ENCODE data around the gene GMEB2.

Gene GMEB2

GRCh38 chr20:63549679-63550282, 77.1 kb downstream of the GMEB2 start:
- H3K4me1 Mint-ChIP-seq, result peaks cover 52% of the 10 kb centered on the region
- ATAC-seq (no peak), DNase-seq (no peak)
- H3K4me3 Mint-ChIP-seq, result no peak overlapping the region
- H3K27ac Mint-ChIP-seq, result no peak overlapping the region
- no peaks in the 10 kb centered on the region for H3K9me3 Mint-ChIP-seq
- H3K27me3 Mint-ChIP-seq, result peaks cover 38% of the 10 kb centered on the region

GRCh38 chr20:63549019-63549418, 77.9 kb downstream of the GMEB2 start:
- DNase-seq (no peak), ATAC-seq (no peak)
- Mint-ChIP-seq H3K27me3 (peaks cover 38% of the 10 kb centered on the region), H3K27ac (no peak overlapping the region), H3K4me3 (no peak overlapping the region), H3K9me3 (no peaks in the 10 kb centered on the region), H3K4me1 (peaks cover 44% of the 10 kb centered on the region)

- ATAC-seq (no peak), DNase-seq (no peak)
- Mint-ChIP-seq H3K27me3 (peaks cover 38% of the 10 kb centered on the region), H3K9me3 (no peaks in the 10 kb centered on the region), H3K4me3 (no peak overlapping the region), H3K27ac (no peak overlapping the region), H3K4me1 (peaks cover 39% of the 10 kb centered on the region)
These were observed 78.4 kb downstream of the GMEB2 start for GRCh38 chr20:63548542-63548941.

- Mint-ChIP-seq H3K4me1 (peaks cover 36% of the 10 kb centered on the region), H3K4me3 (no peak within 1 kb of the TSS), H3K27ac (no peak within 1 kb of the TSS), H3K9me3 (no peaks in the 10 kb centered on the region), H3K27me3 (peaks cover 38% of the 10 kb centered on the region)
- ATAC-seq (no peak), DNase-seq (no peak)
These were observed 79.0 kb downstream of the GMEB2 start, which contains the start of gene SRMS for GRCh38 chr20:63547725-63548480. SRMS (minus strand) TSS chr20:63547749; CDS start chr20:63547463, 286 bp downstream.

- no peak for DNase-seq
- H3K27ac Mint-ChIP-seq, result no peak overlapping the region
- peaks cover 38% of the 10 kb centered on the region for H3K27me3 Mint-ChIP-seq
- peak; percentile 6 for ATAC-seq
- no peaks in the 10 kb centered on the region for H3K9me3 Mint-ChIP-seq
- no peak overlapping the region for H3K4me3 Mint-ChIP-seq
- peaks cover 28% of the 10 kb centered on the region for H3K4me1 Mint-ChIP-seq
These were observed 79.8 kb downstream of the GMEB2 start for GRCh38 chr20:63546956-63547724.

- peaks cover 24% of the 10 kb centered on the region for H3K4me1 Mint-ChIP-seq
These were observed 80.5 kb downstream of the GMEB2 start for GRCh38 chr20:63546256-63546955.

GRCh38 chr20:63545814-63546213, 81.1 kb downstream of the GMEB2 start:
- Mint-ChIP-seq H3K27me3 (peaks cover 34% of the 10 kb centered on the region), H3K4me1 (peaks cover 24% of the 10 kb centered on the region), H3K9me3 (no peaks in the 10 kb centered on the region), H3K4me3 (no peak overlapping the region), H3K27ac (no peak overlapping the region)
- ATAC-seq (no peak), DNase-seq (no peak)

More at GRCh38 chr20:63546256-63546955, 80.5 kb downstream of the GMEB2 start:
- peaks cover 38% of the 10 kb centered on the region for H3K27me3 Mint-ChIP-seq
- no peak overlapping the region for H3K4me3 Mint-ChIP-seq
- no peak for ATAC-seq
- no peaks in the 10 kb centered on the region for H3K9me3 Mint-ChIP-seq
- DNase-seq, result no peak
- H3K27ac Mint-ChIP-seq, result no peak overlapping the region

GRCh38 chr20:63544958-63545516, 81.9 kb downstream of the GMEB2 start:
- H3K4me3 Mint-ChIP-seq, result no peak overlapping the region
- H3K27ac Mint-ChIP-seq, result no peak overlapping the region
- peaks cover 21% of the 10 kb centered on the region for H3K4me1 Mint-ChIP-seq

GRCh38 chr20:63544241-63544957, 82.5 kb downstream of the GMEB2 start:
- Mint-ChIP-seq H3K27ac (no peak overlapping the region), H3K27me3 (peaks cover 19% of the 10 kb centered on the region), H3K4me1 (peaks cover 15% of the 10 kb centered on the region), H3K4me3 (no peak overlapping the region), H3K9me3 (no peaks in the 10 kb centered on the region)
- no peak for DNase-seq
- no peak for ATAC-seq

More at GRCh38 chr20:63544958-63545516, 81.9 kb downstream of the GMEB2 start:
- DNase-seq, result no peak
- ATAC-seq, result no peak
- H3K9me3 Mint-ChIP-seq, result no peaks in the 10 kb centered on the region
- peaks cover 26% of the 10 kb centered on the region for H3K27me3 Mint-ChIP-seq

GRCh38 chr20:63543733-63544132, 83.2 kb downstream of the GMEB2 start:
- Mint-ChIP-seq H3K9me3 (no peaks in the 10 kb centered on the region), H3K27ac (no peak overlapping the region), H3K27me3 (peaks cover 13% of the 10 kb centered on the region), H3K4me3 (no peak overlapping the region), H3K4me1 (peaks cover 18% of the 10 kb centered on the region)
- ATAC-seq, result no peak
- DNase-seq, result no peak

GRCh38 chr20:63543131-63543530, 83.8 kb downstream of the GMEB2 start:
- Mint-ChIP-seq H3K9me3 (no peaks in the 10 kb centered on the region), H3K4me3 (no peak overlapping the region), H3K4me1 (peaks cover 24% of the 10 kb centered on the region), H3K27ac (no peak overlapping the region), H3K27me3 (peaks cover 8% of the 10 kb centered on the region)
- DNase-seq (no peak), ATAC-seq (no peak)

- H3K4me1 Mint-ChIP-seq, result peaks cover 28% of the 10 kb centered on the region
- ATAC-seq (no peak), DNase-seq (no peak)
- no peaks in the 10 kb centered on the region for H3K9me3 Mint-ChIP-seq
- H3K27me3 Mint-ChIP-seq, result peaks cover 8% of the 10 kb centered on the region
- no peak overlapping the region for H3K4me3 Mint-ChIP-seq
- H3K27ac Mint-ChIP-seq, result no peak overlapping the region
These were observed 84.2 kb downstream of the GMEB2 start for GRCh38 chr20:63542696-63543095.

GRCh38 chr20:63542031-63542559, 84.8 kb downstream of the GMEB2 start:
- DNase-seq (no peak), ATAC-seq (no peak)
- peak overlapping the region in 1 of 2 donors; percentile 30 for H3K27ac Mint-ChIP-seq
- no peak overlapping the region for H3K4me3 Mint-ChIP-seq
- H3K4me1 Mint-ChIP-seq, result peaks cover 34% of the 10 kb centered on the region
- no peaks in the 10 kb centered on the region for H3K9me3 Mint-ChIP-seq
- peaks cover 6% of the 10 kb centered on the region for H3K27me3 Mint-ChIP-seq

- ATAC-seq (no peak), DNase-seq (no peak)
- peaks cover 36% of the 10 kb centered on the region for H3K4me1 Mint-ChIP-seq
- H3K4me3 Mint-ChIP-seq, result no peak overlapping the region
- H3K27me3 Mint-ChIP-seq, result no peaks in the 10 kb centered on the region
- H3K27ac Mint-ChIP-seq, result no peak overlapping the region
- no peaks in the 10 kb centered on the region for H3K9me3 Mint-ChIP-seq
These were observed 85.5 kb downstream of the GMEB2 start for GRCh38 chr20:63541371-63541770.

All from stimulated activated naive CD8-positive, alpha-beta T cell treated with anti-CD3 and anti-CD28 coated beads, Interleukin-15, amount 100 ng/mL, for 72 hours (primary cell).